Epithelial cell of proximal tubule (primary cell): ENCODE data around the gene SLC7A14. TPM values are rescaled to one million over a fixed set of nuclear protein-coding genes. Genes with fewer than 3 reads are reported as not detected.

Source experiments
- DNase-seq: peaks from one replicate; pipeline ENCODE4 v3.0.0-alpha.2; 2011; ENCODE audit warnings: low read depth
- H3K4me3 ChIP-seq: 2 replicates; pipeline ENCODE4 v1.5.1; 2011; ENCODE audit warnings: low read depth, mild to moderate bottlenecking, low read length
- CTCF ChIP-seq: conservative IDR thresholded peaks from 2 replicates; pipeline ENCODE4 v1.5.1; 2012; ENCODE audit warnings: low read depth, mild to moderate bottlenecking, low read length
- total RNA-seq: library from RNA; depleted of rRNA; stranded (reverse); fragments of >200 nt; gene quantifications from 2 replicates; pipeline ENCODE4 v1.2.3, GENCODE V29; 2015

The SLC7A14 gene
- total RNA-seq, 1 donor from 2014 or later = 0.12 TPM

GRCh38 chr3:170454509-170454908, 131.4 kb downstream of the SLC7A14 start:
- H3K4me3 ChIP-seq = no peak overlapping the region
- DNase-seq = no peak
- TF ChIP-seq CTCF = no peak

GRCh38 chr3:170450039-170450438, 135.8 kb downstream of the SLC7A14 start:
- no peak for DNase-seq
- no peak for TF ChIP-seq CTCF
- H3K4me3 ChIP-seq = no peak overlapping the region

GRCh38 chr3:170448584-170448983, 137.3 kb downstream of the SLC7A14 start:
- H3K4me3 ChIP-seq = no peak overlapping the region
- no peak for TF ChIP-seq CTCF
- DNase-seq = no peak

- TF ChIP-seq CTCF = no peak
- H3K4me3 ChIP-seq = no peak overlapping the region
- no peak for DNase-seq
Measured at GRCh38 chr3:170443457-170443856, 142.4 kb downstream of the SLC7A14 start.

GRCh38 chr3:170442947-170443346, 142.9 kb downstream of the SLC7A14 start:
- H3K4me3 ChIP-seq = no peak overlapping the region
- DNase-seq = no peak
- TF ChIP-seq CTCF = no peak

- TF ChIP-seq CTCF = no peak
- no peak overlapping the region for H3K4me3 ChIP-seq
- no peak for DNase-seq
Measured at GRCh38 chr3:170441412-170441811, 144.5 kb downstream of the SLC7A14 start.

- TF ChIP-seq CTCF = no peak
- peak; percentile 31 for DNase-seq
- H3K4me3 ChIP-seq = no peak overlapping the region
Measured at GRCh38 chr3:170440344-170440743, 145.5 kb downstream of the SLC7A14 start.
